LNCaP clone FGC (cell line): Measurements from ENCODE around the gene ZNF184.

Experiments
- DNase-seq: peaks from one replicate; pipeline ENCODE4 v3.0.0-alpha.2; 2011; ENCODE audit warnings: low read depth
- H3K4me3 ChIP-seq: 2 replicates; pipeline ENCODE4 v1.5.1; 2011; ENCODE audit warnings: mild to moderate bottlenecking, low read depth, low read length, control low read depth
- CTCF ChIP-seq: IDR thresholded peaks from 2 replicates; pipeline ENCODE4 v1.5.1; 2012; ENCODE audit warnings: mild to moderate bottlenecking; ENCODE audit not compliant: control insufficient read depth, insufficient read depth; ENCODE audit errors: extremely low read depth

Gene ZNF184

GRCh38 chr6:27495386-27496135 lies 22.7 kb upstream of the ZNF184 start:
- peak; percentile 40 for TF ChIP-seq CTCF
- H3K4me3 ChIP-seq = peak overlapping the region; percentile 73
- peak; percentile 70 for DNase-seq

GRCh38 chr6:27494987-27495385 lies 22.1 kb upstream of the ZNF184 start:
- peak overlapping the region; percentile 73 for H3K4me3 ChIP-seq

GRCh38 chr6:27494103-27494502 lies 21.2 kb upstream of the ZNF184 start:
- DNase-seq = no peak
- no peak overlapping the region for H3K4me3 ChIP-seq
- TF ChIP-seq CTCF = no peak

More at GRCh38 chr6:27494987-27495385, 22.1 kb upstream of the ZNF184 start:
- no peak for TF ChIP-seq CTCF
- no peak for DNase-seq

- H3K4me3 ChIP-seq = no peak overlapping the region
- no peak for TF ChIP-seq CTCF
- no peak for DNase-seq
Measured at GRCh38 chr6:27492631-27493190, 19.8 kb upstream of the ZNF184 start.

GRCh38 chr6:27479319-27480182 lies 6.6 kb upstream of the ZNF184 start:
- peak overlapping the region; percentile 79 for H3K4me3 ChIP-seq
- no peak for TF ChIP-seq CTCF
- DNase-seq = peak; percentile 61

- DNase-seq = peak; percentile 57
- no peak for TF ChIP-seq CTCF
- peak overlapping the region; percentile 79 for H3K4me3 ChIP-seq
Measured at GRCh38 chr6:27478706-27479318, 5.9 kb upstream of the ZNF184 start.
